ENCODE measurements around the gene NPAS2. TPM values are rescaled to one million over a fixed set of nuclear protein-coding genes. Genes with fewer than 3 reads are reported as not detected.

Gene NPAS2
- total and polyA plus RNA-seq, 12 donors, result 4.7 to 51.3 (median 17.6) TPM

- H3K36me3 ChIP-seq (replicated peaks in 1 of 2), result no peaks in the 10 kb centered on the region
- 88 to 96% (median 90%) methylated on average over 5 to 6 of the region's 6 CpGs for WGBS, 4 donors
- DNase-seq, result peak in 1 of 7 donors; percentile 30
Measured at GRCh38 chr2:100939445-100939844, 119.5 kb downstream of the NPAS2 start.

DNA sequence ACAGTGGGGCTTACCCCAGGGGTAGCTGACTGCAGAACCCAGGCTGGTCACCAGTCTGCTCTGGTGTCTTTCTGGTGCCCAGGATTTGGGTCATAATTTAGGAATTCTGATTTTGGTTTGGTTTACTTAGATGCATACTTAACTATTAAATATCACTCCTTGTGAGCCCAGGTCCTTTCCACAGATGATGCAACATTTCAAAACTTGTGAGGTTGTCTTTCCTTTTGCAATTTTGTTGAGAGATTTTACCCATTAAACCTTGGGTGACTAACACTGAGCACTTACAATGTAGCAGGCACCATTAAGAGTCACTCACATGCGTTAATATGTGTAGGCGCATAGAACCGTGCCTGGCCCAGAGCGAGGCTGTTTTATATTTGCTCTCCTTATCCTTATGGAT is 120.3 kb downstream of the NPAS2 start:
- H3K4me3 ChIP-seq, result no peak overlapping the region
- no peak for DNase-seq
- TF ChIP-seq, protein P1, sequence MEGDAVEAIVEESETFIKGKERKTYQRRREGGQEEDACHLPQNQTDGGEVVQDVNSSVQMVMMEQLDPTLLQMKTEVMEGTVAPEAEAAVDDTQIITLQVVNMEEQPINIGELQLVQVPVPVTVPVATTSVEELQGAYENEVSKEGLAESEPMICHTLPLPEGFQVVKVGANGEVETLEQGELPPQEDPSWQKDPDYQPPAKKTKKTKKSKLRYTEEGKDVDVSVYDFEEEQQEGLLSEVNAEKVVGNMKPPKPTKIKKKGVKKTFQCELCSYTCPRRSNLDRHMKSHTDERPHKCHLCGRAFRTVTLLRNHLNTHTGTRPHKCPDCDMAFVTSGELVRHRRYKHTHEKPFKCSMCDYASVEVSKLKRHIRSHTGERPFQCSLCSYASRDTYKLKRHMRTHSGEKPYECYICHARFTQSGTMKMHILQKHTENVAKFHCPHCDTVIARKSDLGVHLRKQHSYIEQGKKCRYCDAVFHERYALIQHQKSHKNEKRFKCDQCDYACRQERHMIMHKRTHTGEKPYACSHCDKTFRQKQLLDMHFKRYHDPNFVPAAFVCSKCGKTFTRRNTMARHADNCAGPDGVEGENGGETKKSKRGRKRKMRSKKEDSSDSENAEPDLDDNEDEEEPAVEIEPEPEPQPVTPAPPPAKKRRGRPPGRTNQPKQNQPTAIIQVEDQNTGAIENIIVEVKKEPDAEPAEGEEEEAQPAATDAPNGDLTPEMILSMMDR (IDR thresholded peaks at IDR 0.05), result no peak
- no peak for TF ChIP-seq POLR2A (IDR thresholded peaks at IDR 0.05)
- H3K27ac ChIP-seq, result no peak overlapping the region
- no peaks in the 10 kb centered on the region for H3K4me1 ChIP-seq (replicated peaks in 1 of 2)
- intact Hi-C loops (cut with DNase I), result no loop called here
- 93 to 97% (median 96%) methylated on average over 4 of the region's 4 CpGs for WGBS, 4 donors
- no peaks in the 10 kb centered on the region for H3K9me3 ChIP-seq (replicated peaks in 1 of 3)
- no peaks in the 10 kb centered on the region for H3K27me3 ChIP-seq
- H3K36me3 ChIP-seq (replicated peaks in 1 of 2), result no peaks in the 10 kb centered on the region

More at GRCh38 chr2:100939445-100939844, 119.5 kb downstream of the NPAS2 start:
- H3K27me3 ChIP-seq, result no peaks in the 10 kb centered on the region
- no peaks in the 10 kb centered on the region for H3K4me1 ChIP-seq (replicated peaks in 1 of 2)
- H3K27ac ChIP-seq, result no peak overlapping the region
- TF ChIP-seq POLR2A (IDR thresholded peaks at IDR 0.05), result no peak
- TF ChIP-seq, protein P1 (IDR thresholded peaks at IDR 0.05), result no peak
- intact Hi-C loops (cut with DNase I), result no loop called here
- H3K9me3 ChIP-seq (replicated peaks in 1 of 3), result no peaks in the 10 kb centered on the region
- H3K4me3 ChIP-seq, result no peak overlapping the region

DNA sequence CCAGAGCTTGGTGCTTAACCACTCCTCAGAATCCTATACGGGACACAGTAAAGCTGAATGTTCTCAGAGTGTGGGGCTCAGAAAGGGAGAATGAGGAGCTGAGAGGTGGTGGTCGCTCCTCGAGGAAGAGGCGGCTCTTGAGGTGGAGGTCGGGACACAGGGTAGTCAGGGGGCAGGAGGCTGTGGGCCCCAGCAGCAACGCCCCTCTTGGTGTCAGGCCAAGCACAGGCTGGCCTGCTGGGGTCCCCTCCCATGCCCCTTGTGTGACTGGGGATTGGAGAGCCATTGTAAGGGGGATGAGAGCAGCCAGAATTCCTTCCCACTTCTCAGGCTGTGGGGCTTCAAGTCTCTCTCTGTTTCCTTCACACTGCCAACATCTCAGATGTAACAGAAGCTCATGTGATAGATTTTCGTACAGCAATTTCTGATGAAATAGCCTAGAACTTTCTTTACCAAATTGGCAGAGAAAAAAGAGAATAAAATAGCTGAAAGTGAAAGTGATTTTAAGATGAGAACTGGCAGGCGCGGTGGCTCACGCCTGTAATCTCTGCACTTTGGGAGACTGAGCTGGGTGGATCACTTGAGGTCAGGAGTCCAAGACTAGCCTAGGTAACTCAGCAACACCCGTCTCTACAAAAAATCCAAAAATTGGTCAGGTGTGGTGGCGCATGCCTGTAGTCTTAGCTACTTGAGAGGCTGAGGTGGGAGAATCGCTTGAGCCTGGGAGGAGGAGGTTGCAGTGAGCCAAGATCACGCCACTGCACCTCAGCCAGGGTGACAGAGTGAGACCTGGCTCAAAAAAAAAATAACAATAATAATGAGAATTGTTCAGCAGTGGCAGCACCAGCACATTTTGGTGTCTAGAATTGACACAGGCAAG is 121.1 kb downstream of the NPAS2 start:
- DNase-seq, result peak in 1 of 7 donors; percentile 39
- no peaks in the 10 kb centered on the region for H3K36me3 ChIP-seq (replicated peaks in 1 of 2)
- no peak overlapping the region for H3K4me3 ChIP-seq
- intact Hi-C loops (cut with DNase I), result no loop called here
- H3K27me3 ChIP-seq, result no peaks in the 10 kb centered on the region
- TF ChIP-seq POLR2A (IDR thresholded peaks at IDR 0.05), result no peak
- TF ChIP-seq, protein P1 (IDR thresholded peaks at IDR 0.05), result no peak
- no peak overlapping the region for H3K27ac ChIP-seq
- WGBS, 4 donors, result 85 to 87% (median 87%) methylated on average over 14 of the region's 14 CpGs
- H3K4me1 ChIP-seq (replicated peaks in 1 of 2), result no peaks in the 10 kb centered on the region
- no peaks in the 10 kb centered on the region for H3K9me3 ChIP-seq (replicated peaks in 1 of 3)

DNA sequence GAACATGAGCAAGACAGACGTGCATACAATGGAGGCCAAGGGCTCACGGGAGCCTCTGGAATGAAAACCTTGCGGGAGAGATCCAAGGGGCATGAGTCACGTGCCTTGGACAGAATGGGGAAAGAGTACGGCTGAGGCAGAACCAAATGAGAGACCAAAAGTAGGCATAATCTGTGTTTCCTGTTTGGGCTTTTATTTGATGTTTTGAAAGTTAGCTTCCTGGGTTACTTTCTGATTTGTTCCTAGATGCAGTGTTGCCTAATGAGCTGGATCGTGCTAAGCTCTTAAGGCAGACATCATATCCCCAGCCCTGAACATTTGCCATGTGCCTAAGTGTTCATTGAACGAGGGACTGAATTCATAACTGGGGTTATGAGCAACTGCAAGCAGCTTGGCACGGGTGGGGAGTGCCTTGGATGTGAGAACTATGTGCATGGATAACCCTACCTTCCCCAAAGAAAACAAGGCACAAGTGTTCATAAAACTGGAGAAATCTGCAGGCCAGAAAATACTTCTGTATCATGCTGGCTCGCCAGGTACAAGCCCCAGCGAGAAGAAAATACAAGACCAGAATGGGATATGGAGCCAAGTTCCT is 121.8 kb downstream of the NPAS2 start:
- intact Hi-C loops (cut with DNase I), result no loop called here
- TF ChIP-seq, protein P1 (IDR thresholded peaks at IDR 0.05), result no peak
- no peak for TF ChIP-seq POLR2A (IDR thresholded peaks at IDR 0.05)

More for the DNA sequence above, 121.8 kb downstream of the NPAS2 start:
- Histone ChIP-seq H3K27me3 (no peaks in the 10 kb centered on the region), H3K9me3 (replicated peaks in 1 of 3) (no peaks in the 10 kb centered on the region), H3K4me3 (no peak overlapping the region), H3K36me3 (replicated peaks in 1 of 2) (no peaks in the 10 kb centered on the region), H3K27ac (no peak overlapping the region), H3K4me1 (replicated peaks in 1 of 2) (no peaks in the 10 kb centered on the region)
- DNase-seq, result peak in 3 of 7 donors; percentile 22 to 50 (median 29)
- WGBS, 4 donors, result 79 to 90% (median 82%) methylated on average over 10 of the region's 10 CpGs

Data from adrenal gland (tissue), 12 donors.